Neutrophil (primary cell): ENCODE results near the gene MEIS2.

Experiments
- H3K27ac ChIP-seq: fragments of 200-600 bp; sonication (generic); 2 replicates; pipeline ENCODE4 v1.5.1; 2016; ENCODE audit warnings: mild to moderate bottlenecking, moderate library complexity
- H3K27me3 ChIP-seq: fragments of 200-600 bp; sonication (generic); 2 replicates; pipeline ENCODE4 v1.6.0; 2016; ENCODE audit warnings: mild to moderate bottlenecking
- H3K36me3 ChIP-seq: fragments of 200-600 bp; sonication (generic); 2 replicates; pipeline ENCODE4 v1.5.1; 2017
- H3K4me1 ChIP-seq, 2 experiments: fragments of 200-600 bp in 1 of 2; sonication (generic) in 1 of 2; 1 replicate in 1 of 2; 2 replicates in 1 of 2; pipeline versions ENCODE4 v1.5.1 to v1.6.1; 2013 to 2016; ENCODE audit warnings: low read depth in 1 of 2, low read length in 1 of 2, mild to moderate bottlenecking in 1 of 2, moderate library complexity in 1 of 2; ENCODE audit not compliant: control insufficient read depth in 1 of 2, insufficient read depth in 1 of 2
- H3K4me3 ChIP-seq, 2 experiments: fragments of 200-600 bp in 1 of 2; sonication (generic) in 1 of 2; 1 replicate in 1 of 2; 2 replicates in 1 of 2; pipeline ENCODE4 v1.5.1; 2013 to 2016; ENCODE audit warnings: low read depth in 1 of 2, low read length in 1 of 2, mild to moderate bottlenecking in 1 of 2, moderate library complexity in 1 of 2
- H3K9me3 ChIP-seq: fragments of 200-600 bp; sonication (generic); 2 replicates; pipeline ENCODE4 v1.5.1; 2016
- TF ChIP-seq, protein P1 (sequence below): fragments of 200-600 bp; sonication (generic); IDR thresholded peaks from 2 replicates; pipeline ENCODE4 v1.5.1; 2016; ENCODE audit warnings: antibody characterized with exemption

MEIS2 gene

DNA sequence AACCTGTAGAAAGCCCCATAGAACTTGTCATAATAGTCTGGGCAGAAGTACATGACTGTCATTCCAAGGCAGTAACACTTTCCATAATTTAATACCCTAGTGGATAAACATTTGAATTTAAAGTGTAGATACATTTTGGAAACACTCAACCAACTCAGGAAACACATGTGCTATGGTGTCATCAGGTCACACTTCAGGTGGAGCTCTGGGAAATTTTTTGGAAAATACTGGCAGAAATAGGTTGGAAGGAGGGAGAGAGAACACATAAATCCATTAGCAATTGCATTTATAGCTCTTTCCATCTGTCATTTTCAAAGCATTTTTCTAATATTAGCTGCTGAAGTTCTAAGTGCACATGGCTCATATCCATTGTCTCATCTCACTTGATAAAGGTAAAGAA is 135.7 kb downstream of the MEIS2 start:
- Histone ChIP-seq H3K36me3 (no peaks in the 10 kb centered on the region), H3K4me1 (no peaks in the 10 kb centered on the region), H3K4me3 (no peak overlapping the region), H3K27ac (no peak overlapping the region), H3K27me3 (no peaks in the 10 kb centered on the region), H3K9me3 (no peaks in the 10 kb centered on the region)
- TF ChIP-seq, protein P1, sequence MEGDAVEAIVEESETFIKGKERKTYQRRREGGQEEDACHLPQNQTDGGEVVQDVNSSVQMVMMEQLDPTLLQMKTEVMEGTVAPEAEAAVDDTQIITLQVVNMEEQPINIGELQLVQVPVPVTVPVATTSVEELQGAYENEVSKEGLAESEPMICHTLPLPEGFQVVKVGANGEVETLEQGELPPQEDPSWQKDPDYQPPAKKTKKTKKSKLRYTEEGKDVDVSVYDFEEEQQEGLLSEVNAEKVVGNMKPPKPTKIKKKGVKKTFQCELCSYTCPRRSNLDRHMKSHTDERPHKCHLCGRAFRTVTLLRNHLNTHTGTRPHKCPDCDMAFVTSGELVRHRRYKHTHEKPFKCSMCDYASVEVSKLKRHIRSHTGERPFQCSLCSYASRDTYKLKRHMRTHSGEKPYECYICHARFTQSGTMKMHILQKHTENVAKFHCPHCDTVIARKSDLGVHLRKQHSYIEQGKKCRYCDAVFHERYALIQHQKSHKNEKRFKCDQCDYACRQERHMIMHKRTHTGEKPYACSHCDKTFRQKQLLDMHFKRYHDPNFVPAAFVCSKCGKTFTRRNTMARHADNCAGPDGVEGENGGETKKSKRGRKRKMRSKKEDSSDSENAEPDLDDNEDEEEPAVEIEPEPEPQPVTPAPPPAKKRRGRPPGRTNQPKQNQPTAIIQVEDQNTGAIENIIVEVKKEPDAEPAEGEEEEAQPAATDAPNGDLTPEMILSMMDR, result no peak

DNA sequence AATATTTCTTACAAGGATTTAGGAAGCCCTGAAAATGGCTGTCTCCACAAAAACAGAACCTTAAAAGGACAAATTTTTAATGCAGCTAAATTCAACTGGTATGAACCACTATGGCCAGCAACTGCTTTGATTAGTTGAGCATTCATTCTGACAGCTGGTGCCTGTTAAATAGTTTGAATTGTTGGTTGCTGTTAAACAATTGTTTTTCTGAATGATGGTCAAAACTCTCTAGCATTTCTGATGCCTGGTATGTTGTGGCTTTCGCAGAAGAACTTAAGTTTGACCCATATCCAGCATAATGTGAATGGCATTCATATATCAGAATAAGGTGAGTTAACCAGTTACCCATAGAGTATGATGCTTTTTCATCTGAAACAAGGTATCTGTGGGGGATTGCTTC is 138.4 kb downstream of the MEIS2 start:
- no peak overlapping the region for H3K4me3 ChIP-seq
- H3K27me3 ChIP-seq, result no peaks in the 10 kb centered on the region
- TF ChIP-seq, protein P1, result no peak
- H3K36me3 ChIP-seq, result no peaks in the 10 kb centered on the region
- no peak overlapping the region for H3K27ac ChIP-seq
- no peaks in the 10 kb centered on the region for H3K4me1 ChIP-seq
- H3K9me3 ChIP-seq, result no peaks in the 10 kb centered on the region

DNA sequence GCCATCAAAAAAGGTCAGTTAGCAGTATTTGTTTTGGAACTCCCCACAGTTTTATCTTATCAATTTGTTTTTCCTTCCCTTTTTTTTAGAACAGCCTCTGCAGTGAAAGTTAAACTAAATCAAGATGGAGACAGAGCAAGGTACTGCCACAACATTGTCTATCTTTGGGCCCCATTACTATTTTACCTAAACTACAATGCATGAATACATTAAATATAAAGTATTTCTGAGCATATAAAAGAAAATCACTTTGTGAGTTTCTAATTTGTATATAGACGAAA is 139.5 kb downstream of the MEIS2 start:
- no peak overlapping the region for H3K27ac ChIP-seq
- TF ChIP-seq, protein P1, result no peak

DNA sequence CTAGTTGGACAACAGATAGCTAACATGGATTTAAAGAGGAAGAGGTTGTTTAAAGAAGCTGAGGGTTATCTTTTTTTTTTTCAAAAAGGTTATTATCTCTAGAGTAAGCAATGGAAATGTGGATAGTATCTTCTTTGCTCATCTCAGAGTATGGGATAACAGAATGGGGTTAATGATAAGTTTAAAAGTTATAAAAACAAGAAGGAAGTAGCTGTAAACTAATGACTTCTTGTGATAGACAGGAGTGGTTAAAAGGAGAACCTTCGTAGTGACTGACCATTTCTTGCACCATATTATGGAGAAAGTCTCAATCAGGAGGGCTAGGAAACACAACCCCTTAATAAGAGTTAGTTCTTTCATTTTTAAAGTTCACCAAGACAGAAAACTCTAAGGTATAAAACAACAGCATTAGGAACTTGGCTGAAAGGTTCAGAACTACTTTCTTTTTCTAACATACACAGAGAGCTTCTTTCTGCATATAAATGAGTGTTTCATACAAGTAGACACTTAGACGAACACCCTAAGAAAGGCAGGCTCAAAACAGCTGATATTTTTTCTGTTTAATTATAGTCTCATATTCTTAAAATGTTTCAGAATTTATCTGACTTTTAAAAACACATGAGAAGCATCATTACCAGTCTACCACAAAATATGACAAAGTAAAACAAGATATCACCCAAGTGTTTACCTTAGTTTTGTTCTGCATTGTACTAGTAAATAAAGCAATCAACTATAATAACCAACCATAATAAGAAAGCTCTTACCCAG is 140.0 kb downstream of the MEIS2 start:
- Histone ChIP-seq H3K27ac (no peak overlapping the region), H3K9me3 (no peaks in the 10 kb centered on the region), H3K27me3 (no peaks in the 10 kb centered on the region), H3K36me3 (no peaks in the 10 kb centered on the region), H3K4me3 (no peak overlapping the region), H3K4me1 (no peaks in the 10 kb centered on the region)
- TF ChIP-seq, protein P1, result no peak

More for the DNA sequence above, 139.5 kb downstream of the MEIS2 start:
- Histone ChIP-seq H3K4me1 (no peaks in the 10 kb centered on the region), H3K36me3 (no peaks in the 10 kb centered on the region), H3K27me3 (no peaks in the 10 kb centered on the region), H3K4me3 (no peak overlapping the region), H3K9me3 (no peaks in the 10 kb centered on the region)

DNA sequence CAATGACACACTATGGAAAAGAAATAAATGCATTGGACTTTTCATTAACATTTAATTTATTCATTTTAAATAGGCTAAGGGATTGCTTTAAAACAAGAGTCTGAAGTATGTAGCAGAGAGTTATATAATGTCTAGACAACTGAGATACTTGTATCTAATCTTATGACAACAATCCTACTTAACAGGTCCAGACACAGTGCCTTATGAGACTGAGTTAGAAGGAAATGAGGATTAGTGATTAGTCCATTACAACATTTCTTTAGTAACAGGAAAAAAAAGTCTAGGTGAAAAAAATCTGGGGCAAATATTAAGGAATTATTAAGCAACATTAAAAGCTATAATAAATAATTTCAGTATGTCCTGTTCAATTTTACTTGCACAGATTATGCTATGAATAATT is 140.6 kb downstream of the MEIS2 start:
- TF ChIP-seq, protein P1, result no peak
- Histone ChIP-seq H3K36me3 (no peaks in the 10 kb centered on the region), H3K4me1 (no peaks in the 10 kb centered on the region), H3K9me3 (no peaks in the 10 kb centered on the region), H3K27me3 (no peaks in the 10 kb centered on the region), H3K27ac (no peak overlapping the region), H3K4me3 (no peak overlapping the region)
